Smooth muscle cell (in vitro differentiated cells): ENCODE measurements around the gene TMEM130. TPM values are rescaled to one million over a fixed set of nuclear protein-coding genes. Genes with fewer than 3 reads are reported as not detected.

ENCODE experiments used
- DNase-seq: peaks from one replicate; lab custom pipeline; 2025; ENCODE audit not compliant: unreplicated experiment; lab: John Stamatoyannopoulos, UW
- H2AFZ ChIP-seq: fragments of 200-600 bp; sonication (generic); 2 replicates; pipeline ENCODE4 v1.6.0; 2016; ENCODE audit warnings: antibody characterized with exemption, low read depth, mild to moderate bottlenecking
- H3F3A ChIP-seq: fragments of 200-600 bp; sonication (generic); 2 replicates; pipeline ENCODE4 v1.6.0; 2017; ENCODE audit warnings: antibody characterized with exemption, low read depth
- H3K27ac ChIP-seq: fragments of 200-600 bp; sonication (generic); 2 replicates; pipeline ENCODE4 v1.5.1; 2016; ENCODE audit warnings: low read depth, mild to moderate bottlenecking
- H3K27me3 ChIP-seq: fragments of 200-600 bp; sonication (generic); 2 replicates; pipeline ENCODE4 v1.6.1; 2016; ENCODE audit warnings: low read depth, mild to moderate bottlenecking
- H3K36me3 ChIP-seq: fragments of 200-600 bp; sonication (generic); 2 replicates; pipeline ENCODE4 v1.5.1; 2016; ENCODE audit warnings: low read depth
- H3K4me1 ChIP-seq: fragments of 200-600 bp; sonication (generic); 2 replicates; pipeline ENCODE4 v1.5.1; 2016; ENCODE audit warnings: low read depth
- H3K4me2 ChIP-seq: fragments of 200-600 bp; sonication (generic); 2 replicates; pipeline ENCODE4 v1.6.0; 2016; ENCODE audit warnings: mild to moderate bottlenecking
- H3K4me3 ChIP-seq: fragments of 200-600 bp; sonication (generic); 2 replicates; pipeline ENCODE4 v1.5.1; 2016; ENCODE audit warnings: mild to moderate bottlenecking
- H3K79me2 ChIP-seq: fragments of 200-600 bp; sonication (generic); 2 replicates; pipeline ENCODE4 v1.6.0; 2016; ENCODE audit warnings: low read depth, mild to moderate bottlenecking
- H3K9ac ChIP-seq: fragments of 200-600 bp; sonication (generic); 2 replicates; pipeline ENCODE4 v1.6.0; 2016; ENCODE audit warnings: low read depth
- H3K9me3 ChIP-seq: fragments of 200-600 bp; sonication (generic); replicated peaks from 2 replicates; pipeline ENCODE4 v1.5.1; 2016; ENCODE audit warnings: low read depth
- H4K20me1 ChIP-seq: fragments of 200-600 bp; sonication (generic); 2 replicates; pipeline ENCODE4 v1.6.0; 2016; ENCODE audit warnings: low read depth
- WGBS: methylation state at CpG from one replicate; pipeline ENCODE4 v1.1.7; 2016; ENCODE audit warnings: low lambda C conversion rate; 5-methylcytosine and 5-hydroxymethylcytosine counted together
- polyA plus RNA-seq: library from polyadenylated mRNA; unstranded; fragments of >200 nt; fragmentation: Nextera tagmentation; extraction: Ambion mirVana; gene quantifications from 2 replicates; pipeline ENCODE4 v1.2.1, GENCODE V29; 2016
- total RNA-seq: library from RNA; depleted of rRNA; stranded (reverse); fragments of >200 nt; gene quantifications from 2 replicates; pipeline ENCODE4 v1.2.3, GENCODE V29; 2014
- TF ChIP-seq, protein P1 (sequence below): fragments of 200-600 bp; sonication (generic); IDR thresholded peaks from 2 replicates; pipeline ENCODE4 v1.5.1; 2017; ENCODE audit warnings: borderline replicate concordance, mild to moderate bottlenecking, antibody characterized with exemption; ENCODE audit not compliant: insufficient read depth, poor library complexity, severe bottlenecking

TMEM130 gene
- total RNA-seq (0.09 and 0.22 TPM in 2 replicates), polyA plus RNA-seq (0.83 TPM in 1 of 2 replicates, not detected in the other)

DNA sequence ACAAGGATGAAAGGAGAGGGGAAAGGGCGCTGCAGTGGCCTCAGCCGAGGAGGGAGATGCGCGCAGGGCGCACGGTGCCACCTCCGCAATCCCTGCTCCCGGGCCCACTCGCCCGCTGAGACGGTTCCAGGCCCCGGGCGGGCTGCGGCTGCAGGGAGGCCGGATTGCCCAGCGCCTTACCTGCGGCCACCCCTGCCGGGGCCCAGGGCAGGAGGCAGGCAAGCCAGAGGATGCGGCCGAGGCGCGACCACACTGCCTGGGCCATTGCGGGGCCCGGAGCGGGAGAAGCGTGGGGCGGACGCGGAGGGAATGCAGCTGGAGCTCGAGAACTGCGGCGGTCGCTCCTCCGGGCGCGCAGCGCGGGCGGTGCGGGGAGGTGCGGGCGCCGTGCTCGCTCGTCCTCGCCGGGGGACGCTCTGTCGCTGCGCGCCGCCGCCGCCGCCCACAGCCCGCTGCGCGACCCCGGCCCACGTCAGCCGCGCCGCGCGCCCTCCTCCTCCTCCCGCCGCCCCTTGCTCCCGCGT lies at the start of gene TMEM130:
TSS of gene TMEM130 (minus strand) at position 418 of the 524 bp plus-strand sequence. CDS start at position 265, 153 bp downstream.
- no peak within 1 kb of the TSS for H3K27ac ChIP-seq
- 4% methylated on average over 28 of the region's 69 CpGs for WGBS
- H3K79me2 ChIP-seq, result no peaks in the 10 kb centered on the region
- no peaks in the 10 kb centered on the region for H3F3A ChIP-seq
- H3K9me3 ChIP-seq, result no peaks in the 10 kb centered on the region
- H3K9ac ChIP-seq, result no peak within 1 kb of the TSS
- no peak within 1 kb of the TSS for H2AFZ ChIP-seq
- TF ChIP-seq, protein P1, sequence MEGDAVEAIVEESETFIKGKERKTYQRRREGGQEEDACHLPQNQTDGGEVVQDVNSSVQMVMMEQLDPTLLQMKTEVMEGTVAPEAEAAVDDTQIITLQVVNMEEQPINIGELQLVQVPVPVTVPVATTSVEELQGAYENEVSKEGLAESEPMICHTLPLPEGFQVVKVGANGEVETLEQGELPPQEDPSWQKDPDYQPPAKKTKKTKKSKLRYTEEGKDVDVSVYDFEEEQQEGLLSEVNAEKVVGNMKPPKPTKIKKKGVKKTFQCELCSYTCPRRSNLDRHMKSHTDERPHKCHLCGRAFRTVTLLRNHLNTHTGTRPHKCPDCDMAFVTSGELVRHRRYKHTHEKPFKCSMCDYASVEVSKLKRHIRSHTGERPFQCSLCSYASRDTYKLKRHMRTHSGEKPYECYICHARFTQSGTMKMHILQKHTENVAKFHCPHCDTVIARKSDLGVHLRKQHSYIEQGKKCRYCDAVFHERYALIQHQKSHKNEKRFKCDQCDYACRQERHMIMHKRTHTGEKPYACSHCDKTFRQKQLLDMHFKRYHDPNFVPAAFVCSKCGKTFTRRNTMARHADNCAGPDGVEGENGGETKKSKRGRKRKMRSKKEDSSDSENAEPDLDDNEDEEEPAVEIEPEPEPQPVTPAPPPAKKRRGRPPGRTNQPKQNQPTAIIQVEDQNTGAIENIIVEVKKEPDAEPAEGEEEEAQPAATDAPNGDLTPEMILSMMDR, result no peak
- peak within 1 kb of the TSS; percentile 86 for H3K4me2 ChIP-seq
- H3K4me1 ChIP-seq, result peaks cover 6% of the 10 kb centered on the region
- H3K4me3 ChIP-seq, result peak within 1 kb of the TSS; percentile 51
- H3K27me3 ChIP-seq, result peaks cover 33% of the 10 kb centered on the region
- no peak for DNase-seq
- no peaks in the 10 kb centered on the region for H4K20me1 ChIP-seq
- H3K36me3 ChIP-seq, result no peaks in the 10 kb centered on the region

DNA sequence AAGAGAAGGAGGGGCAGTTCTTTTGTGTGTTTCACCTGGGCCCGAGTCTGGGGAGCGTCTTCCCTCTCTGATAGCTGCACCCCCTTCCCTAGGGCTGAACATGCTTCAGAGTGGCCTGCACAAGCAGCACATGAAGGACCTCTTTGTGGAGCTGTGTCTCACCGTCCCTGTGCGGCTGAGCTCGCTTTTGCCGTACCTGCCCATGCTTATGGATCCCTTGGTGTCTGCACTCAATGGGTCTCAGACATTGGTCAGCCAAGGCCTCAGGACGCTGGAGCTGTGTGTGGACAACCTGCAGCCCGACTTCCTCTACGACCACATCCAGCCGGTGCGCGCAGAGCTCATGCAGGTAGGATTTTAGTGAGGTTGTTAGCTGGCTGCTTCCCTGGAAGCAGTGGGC lies 47.5 kb upstream of the TMEM130 start:
- DNase-seq, result no peak
- TF ChIP-seq, protein P1, result no peak
- H3K27me3 ChIP-seq, result no peaks in the 10 kb centered on the region
- no peak overlapping the region for H2AFZ ChIP-seq
- 96% methylated on average over 12 of the region's 12 CpGs for WGBS
- H3K79me2 ChIP-seq, result no peaks in the 10 kb centered on the region
- H3K9me3 ChIP-seq, result no peaks in the 10 kb centered on the region
- H3K4me3 ChIP-seq, result no peak overlapping the region
- H3K4me2 ChIP-seq, result no peak overlapping the region
- H3K27ac ChIP-seq, result no peak overlapping the region
- peaks cover 4% of the 10 kb centered on the region for H4K20me1 ChIP-seq
- no peaks in the 10 kb centered on the region for H3F3A ChIP-seq
- peaks cover 15% of the 10 kb centered on the region for H3K36me3 ChIP-seq
- no peaks in the 10 kb centered on the region for H3K4me1 ChIP-seq
- no peak overlapping the region for H3K9ac ChIP-seq

DNA sequence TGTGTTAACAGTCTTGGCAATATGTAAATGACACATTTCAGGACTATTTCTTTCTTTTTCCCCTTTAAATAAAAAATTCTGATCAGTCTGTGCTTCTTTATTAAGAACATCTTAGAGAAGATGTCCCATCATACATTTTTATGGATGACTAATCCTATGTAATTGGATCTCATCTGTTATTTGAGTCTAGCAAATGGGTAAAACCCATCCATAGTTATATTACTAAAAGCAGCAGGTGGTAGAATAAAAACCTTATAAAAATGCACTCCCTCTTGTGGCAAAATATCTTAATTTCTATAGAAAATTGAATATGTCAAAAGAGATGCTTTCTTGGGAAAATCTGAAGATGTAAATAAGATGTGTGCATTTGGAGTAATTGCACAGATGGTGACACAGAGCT lies 43.8 kb upstream of the TMEM130 start:
- Histone ChIP-seq H3K4me2 (no peak overlapping the region), H3K27me3 (no peaks in the 10 kb centered on the region), H3K4me1 (no peaks in the 10 kb centered on the region), H3K79me2 (no peaks in the 10 kb centered on the region), H2AFZ (no peak overlapping the region), H3K36me3 (peaks cover 24% of the 10 kb centered on the region), H4K20me1 (peaks cover 4% of the 10 kb centered on the region), H3K4me3 (no peak overlapping the region), H3K9ac (no peak overlapping the region), H3K27ac (no peak overlapping the region), H3K9me3 (no peaks in the 10 kb centered on the region), H3F3A (no peaks in the 10 kb centered on the region)
- no peak for DNase-seq
- TF ChIP-seq, protein P1, result no peak

GRCh38 chr7:98913026-98913425 lies 43.2 kb upstream of the TMEM130 start:
- no peak overlapping the region for H3K9ac ChIP-seq
- no peaks in the 10 kb centered on the region for H3K79me2 ChIP-seq
- H3K9me3 ChIP-seq, result no peaks in the 10 kb centered on the region
- H3F3A ChIP-seq, result no peaks in the 10 kb centered on the region
- no peak for DNase-seq
- H3K36me3 ChIP-seq, result peaks cover 21% of the 10 kb centered on the region
- H3K27ac ChIP-seq, result no peak overlapping the region
- peaks cover 7% of the 10 kb centered on the region for H4K20me1 ChIP-seq
- no peak overlapping the region for H3K4me3 ChIP-seq
- no peaks in the 10 kb centered on the region for H3K27me3 ChIP-seq
- H2AFZ ChIP-seq, result no peak overlapping the region
- H3K4me2 ChIP-seq, result no peak overlapping the region
- 96% methylated on average over 8 of the region's 8 CpGs for WGBS
- no peaks in the 10 kb centered on the region for H3K4me1 ChIP-seq
- TF ChIP-seq, protein P1, result no peak
